Glutamatergic neuron (in vitro differentiated cells): Measurements from ENCODE around the gene SRC. TPM values are rescaled to one million over a fixed set of nuclear protein-coding genes. Genes with fewer than 3 reads are reported as not detected.

Experiments
- DNase-seq: peaks from one replicate; pipeline ENCODE4 v3.0.0; 2022
- H3K27ac Mint-ChIP-seq: one replicate; pipeline ENCODE4 v1.8.0; 2020; ENCODE audit warnings: mild to moderate bottlenecking, mixed read lengths, inconsistent platforms; ENCODE audit not compliant: unreplicated experiment
- H3K27me3 Mint-ChIP-seq: one replicate; pipeline ENCODE4 v1.8.0; 2020; ENCODE audit warnings: mild to moderate bottlenecking, moderate library complexity, mixed read lengths, inconsistent platforms; ENCODE audit not compliant: unreplicated experiment
- H3K36me3 Mint-ChIP-seq: one replicate; pipeline ENCODE4 v1.8.0; 2020; ENCODE audit warnings: mild to moderate bottlenecking, mixed read lengths, inconsistent platforms; ENCODE audit not compliant: unreplicated experiment
- H3K4me1 Mint-ChIP-seq: one replicate; pipeline ENCODE4 v1.8.0; 2020; ENCODE audit warnings: mild to moderate bottlenecking, low read depth, mixed read lengths, inconsistent platforms; ENCODE audit not compliant: unreplicated experiment
- H3K4me3 Mint-ChIP-seq: one replicate; pipeline ENCODE4 v1.8.0; 2020; ENCODE audit warnings: mild to moderate bottlenecking, mixed read lengths, inconsistent platforms; ENCODE audit not compliant: unreplicated experiment
- H3K9me3 Mint-ChIP-seq: one replicate; pipeline ENCODE4 v1.8.0; 2020; ENCODE audit warnings: mild to moderate bottlenecking, moderate library complexity, mixed read lengths, inconsistent platforms; ENCODE audit not compliant: unreplicated experiment
- total RNA-seq: library from RNA; stranded (reverse); fragmentation: NEBNext Ultra II Directional; extraction: Animal tissue kit (Norgen Biotek cat#: 25700); gene quantifications from one replicate; pipeline ENCODE4 v1.2.1, GENCODE V29; 2021; ENCODE audit not compliant: unreplicated experiment
- TF ChIP-seq, protein P1 (sequence below): fragments of 200-600 bp; sonication (generic); IDR thresholded peaks from one replicate; pipeline ENCODE4 v1.5.0; 2021; ENCODE audit not compliant: partially characterized antibody, unreplicated experiment

Gene SRC
- total RNA-seq, 1 donor from 2014 or later: 39.2 TPM

DNA sequence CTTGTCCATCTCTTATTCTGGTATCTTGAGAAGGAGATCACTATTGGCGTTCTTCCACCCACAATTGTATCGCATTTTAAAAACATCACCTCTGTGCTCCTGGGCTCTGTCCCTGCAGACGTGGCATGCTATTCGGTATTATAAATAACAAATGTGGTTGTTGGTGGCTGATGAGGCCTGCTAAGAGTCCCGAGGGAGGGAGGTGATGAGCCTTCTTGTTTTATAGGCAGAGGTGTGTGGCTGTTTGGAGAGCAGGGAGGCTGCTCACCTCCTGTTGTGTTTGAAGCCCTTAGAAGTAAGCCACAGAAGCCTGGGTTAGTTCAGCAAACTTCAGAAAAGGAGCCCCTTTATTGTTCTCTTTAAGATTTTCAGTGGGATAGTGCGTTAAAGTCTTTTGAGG, 40.9 kb upstream of the SRC start:
- peaks cover 6% of the 10 kb centered on the region for H3K36me3 Mint-ChIP-seq

DNA sequence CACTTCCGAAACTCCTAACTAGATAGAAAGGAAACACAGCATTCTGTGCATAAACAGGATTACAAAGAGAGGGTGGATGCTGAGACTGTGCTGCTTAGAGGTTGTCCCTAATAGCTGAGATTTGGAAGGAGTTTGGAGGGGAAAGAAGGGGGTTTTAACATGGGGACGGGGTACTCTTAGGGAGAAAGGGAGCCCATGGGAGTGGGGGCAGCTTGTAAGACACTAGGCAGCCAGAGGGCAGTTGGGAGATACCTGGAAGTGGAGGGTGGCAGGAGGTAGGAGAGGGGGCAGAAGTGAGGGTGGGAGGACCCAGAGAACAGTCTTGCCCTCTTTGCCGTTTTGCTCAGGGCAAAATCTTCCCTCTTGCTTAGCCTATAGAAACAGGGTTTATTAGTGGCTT, 40.1 kb upstream of the SRC start:
- no peaks in the 10 kb centered on the region for H3K36me3 Mint-ChIP-seq
- no peaks in the 10 kb centered on the region for H3K27me3 Mint-ChIP-seq
- no peaks in the 10 kb centered on the region for H3K9me3 Mint-ChIP-seq
- no peak overlapping the region for H3K4me3 Mint-ChIP-seq
- peaks cover 24% of the 10 kb centered on the region for H3K4me1 Mint-ChIP-seq
- no peak overlapping the region for H3K27ac Mint-ChIP-seq
- DNase-seq: no peak
- TF ChIP-seq, protein P1, sequence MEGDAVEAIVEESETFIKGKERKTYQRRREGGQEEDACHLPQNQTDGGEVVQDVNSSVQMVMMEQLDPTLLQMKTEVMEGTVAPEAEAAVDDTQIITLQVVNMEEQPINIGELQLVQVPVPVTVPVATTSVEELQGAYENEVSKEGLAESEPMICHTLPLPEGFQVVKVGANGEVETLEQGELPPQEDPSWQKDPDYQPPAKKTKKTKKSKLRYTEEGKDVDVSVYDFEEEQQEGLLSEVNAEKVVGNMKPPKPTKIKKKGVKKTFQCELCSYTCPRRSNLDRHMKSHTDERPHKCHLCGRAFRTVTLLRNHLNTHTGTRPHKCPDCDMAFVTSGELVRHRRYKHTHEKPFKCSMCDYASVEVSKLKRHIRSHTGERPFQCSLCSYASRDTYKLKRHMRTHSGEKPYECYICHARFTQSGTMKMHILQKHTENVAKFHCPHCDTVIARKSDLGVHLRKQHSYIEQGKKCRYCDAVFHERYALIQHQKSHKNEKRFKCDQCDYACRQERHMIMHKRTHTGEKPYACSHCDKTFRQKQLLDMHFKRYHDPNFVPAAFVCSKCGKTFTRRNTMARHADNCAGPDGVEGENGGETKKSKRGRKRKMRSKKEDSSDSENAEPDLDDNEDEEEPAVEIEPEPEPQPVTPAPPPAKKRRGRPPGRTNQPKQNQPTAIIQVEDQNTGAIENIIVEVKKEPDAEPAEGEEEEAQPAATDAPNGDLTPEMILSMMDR: no peak

More for the DNA sequence above, 40.9 kb upstream of the SRC start:
- no peaks in the 10 kb centered on the region for H3K27me3 Mint-ChIP-seq
- no peak for DNase-seq
- no peak overlapping the region for H3K27ac Mint-ChIP-seq
- H3K4me3 Mint-ChIP-seq: no peak overlapping the region
- no peaks in the 10 kb centered on the region for H3K9me3 Mint-ChIP-seq
- peaks cover 22% of the 10 kb centered on the region for H3K4me1 Mint-ChIP-seq
- TF ChIP-seq, protein P1: no peak

DNA sequence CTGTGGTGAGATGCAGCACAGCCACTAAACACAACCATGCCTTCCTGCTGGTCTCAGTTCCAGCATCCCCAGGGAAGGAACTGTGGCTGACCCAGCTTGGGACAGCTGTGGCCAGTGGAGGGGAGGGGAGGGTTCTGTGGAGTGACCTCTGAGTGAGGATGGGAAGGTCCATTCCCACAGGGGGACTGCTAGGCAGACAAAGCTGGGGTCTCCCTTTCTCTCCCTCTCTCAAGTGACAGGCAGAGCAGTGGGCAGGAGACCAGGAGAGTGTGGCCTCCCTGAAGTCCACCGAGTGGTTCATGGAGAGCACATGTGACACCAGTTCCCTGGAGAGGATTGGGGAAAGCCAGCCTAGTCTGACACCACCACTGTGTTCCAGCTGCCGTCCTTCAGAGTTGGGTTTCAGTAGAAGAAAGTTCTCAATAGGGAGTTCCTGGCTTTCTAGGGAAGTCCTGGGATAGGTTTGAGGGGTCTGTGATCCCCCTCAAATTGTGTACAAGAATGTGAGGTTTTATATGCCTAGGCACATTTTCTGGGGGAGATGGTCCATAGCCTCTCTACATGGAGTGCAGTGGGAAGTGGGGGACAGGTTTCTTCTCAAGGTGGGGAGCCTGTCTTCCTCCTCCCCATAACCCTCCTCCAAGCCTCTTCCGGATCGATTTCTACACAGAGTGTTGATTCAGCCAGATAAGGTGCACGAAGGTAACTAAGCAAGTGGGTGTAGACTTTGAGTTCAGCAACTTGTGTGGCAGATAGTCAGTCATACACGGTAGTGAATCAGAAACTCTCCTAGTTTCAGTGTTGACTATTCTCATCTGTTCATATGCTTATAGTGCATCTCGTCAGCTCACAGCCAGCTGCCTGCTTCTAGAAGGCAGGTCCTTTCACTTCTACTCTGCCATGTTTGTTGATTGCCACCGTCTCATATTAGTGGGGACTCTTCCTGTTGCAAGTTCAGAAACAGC, 37.6 kb upstream of the SRC start:
- H3K4me3 Mint-ChIP-seq: no peak overlapping the region
- peak overlapping the region; percentile 31 for H3K27ac Mint-ChIP-seq
- TF ChIP-seq, protein P1: no peak
- peak; percentile 59 for DNase-seq
- H3K36me3 Mint-ChIP-seq: no peaks in the 10 kb centered on the region
- no peaks in the 10 kb centered on the region for H3K27me3 Mint-ChIP-seq
- peaks cover 24% of the 10 kb centered on the region for H3K4me1 Mint-ChIP-seq
- no peaks in the 10 kb centered on the region for H3K9me3 Mint-ChIP-seq

DNA sequence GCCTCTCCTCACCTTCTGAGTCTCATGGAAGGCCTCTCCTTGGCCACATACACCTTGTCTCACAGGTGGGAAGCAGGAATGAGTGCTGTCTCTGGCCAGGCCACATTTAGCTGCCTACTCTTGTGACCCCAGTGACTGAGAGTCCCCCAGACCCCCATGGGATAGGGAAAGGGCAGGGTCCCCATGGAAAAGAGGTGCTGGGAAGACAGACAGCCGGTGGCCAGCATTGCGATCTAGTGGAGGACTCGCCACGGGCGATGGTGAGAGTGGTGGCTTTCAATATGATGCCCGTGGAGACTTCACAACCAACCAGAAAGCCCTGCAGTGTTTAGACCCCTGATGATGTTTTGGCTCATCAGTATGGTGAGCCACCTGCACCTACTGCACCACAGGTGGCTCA, 36.6 kb upstream of the SRC start:
- Mint-ChIP-seq H3K9me3 (no peaks in the 10 kb centered on the region), H3K27me3 (no peaks in the 10 kb centered on the region), H3K27ac (no peak overlapping the region), H3K4me3 (no peak overlapping the region), H3K36me3 (no peaks in the 10 kb centered on the region), H3K4me1 (peaks cover 24% of the 10 kb centered on the region)
- no peak for DNase-seq
- TF ChIP-seq, protein P1: no peak

DNA sequence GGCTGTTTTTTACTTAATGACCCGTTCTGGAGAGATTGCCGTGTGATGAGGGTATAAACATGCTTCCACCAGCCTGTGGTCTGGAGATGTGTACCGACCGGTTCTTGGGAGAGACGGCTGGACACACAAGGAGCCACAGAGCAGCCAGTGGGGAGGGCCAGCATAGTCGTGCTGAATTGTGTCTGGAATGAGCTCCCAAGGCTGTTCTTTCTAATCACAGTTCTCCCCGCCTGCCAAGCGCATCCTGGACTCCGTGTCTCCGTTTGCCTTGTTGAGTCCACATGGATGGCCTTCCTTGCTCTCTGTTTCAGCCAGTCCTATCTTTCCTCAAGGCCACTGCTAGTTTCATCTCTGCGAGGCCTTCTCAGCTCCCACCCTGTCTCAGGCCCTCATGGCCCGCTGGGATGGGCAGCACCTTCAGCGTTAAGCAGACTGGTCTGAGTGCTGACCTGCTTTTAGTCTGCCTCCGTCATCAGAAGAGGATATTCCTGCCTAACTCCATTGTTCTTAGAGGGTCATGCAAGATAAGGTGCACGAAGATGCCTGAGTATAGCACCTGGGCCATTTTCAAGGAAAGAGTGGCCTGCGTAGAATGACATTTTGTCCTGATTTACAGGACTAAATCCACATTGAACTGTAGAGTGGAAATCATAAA, 35.9 kb upstream of the SRC start:
- TF ChIP-seq, protein P1: no peak
- Mint-ChIP-seq H3K27ac (no peak overlapping the region), H3K36me3 (no peaks in the 10 kb centered on the region), H3K27me3 (no peaks in the 10 kb centered on the region), H3K9me3 (no peaks in the 10 kb centered on the region), H3K4me3 (no peak overlapping the region), H3K4me1 (peaks cover 21% of the 10 kb centered on the region)
- no peak for DNase-seq
